Fibroblast of villous mesenchyme (primary cell): ENCODE measurements around the gene PCSK6. TPM values are rescaled to one million over a fixed set of nuclear protein-coding genes. Genes with fewer than 3 reads are reported as not detected.

ENCODE experiments used
- DNase-seq: peaks from one replicate; pipeline ENCODE4 v3.0.0-alpha.2; 2010; ENCODE audit warnings: low read depth
- H3K4me3 ChIP-seq: 2 replicates; pipeline ENCODE4 v1.5.1; 2011; ENCODE audit warnings: low read depth, mild to moderate bottlenecking, low read length
- total RNA-seq: library from RNA; depleted of rRNA; stranded (reverse); fragments of >200 nt; gene quantifications from 2 replicates; pipeline ENCODE4 v1.2.3, GENCODE V29; 2012
- TF ChIP-seq, protein P1 (sequence below): IDR thresholded peaks from 2 replicates; pipeline ENCODE4 v1.5.1; 2012; ENCODE audit warnings: low read depth, mild to moderate bottlenecking, low read length; ENCODE audit not compliant: insufficient read depth

Gene PCSK6
- total RNA-seq, 1 donor, result 10.4 TPM

DNA sequence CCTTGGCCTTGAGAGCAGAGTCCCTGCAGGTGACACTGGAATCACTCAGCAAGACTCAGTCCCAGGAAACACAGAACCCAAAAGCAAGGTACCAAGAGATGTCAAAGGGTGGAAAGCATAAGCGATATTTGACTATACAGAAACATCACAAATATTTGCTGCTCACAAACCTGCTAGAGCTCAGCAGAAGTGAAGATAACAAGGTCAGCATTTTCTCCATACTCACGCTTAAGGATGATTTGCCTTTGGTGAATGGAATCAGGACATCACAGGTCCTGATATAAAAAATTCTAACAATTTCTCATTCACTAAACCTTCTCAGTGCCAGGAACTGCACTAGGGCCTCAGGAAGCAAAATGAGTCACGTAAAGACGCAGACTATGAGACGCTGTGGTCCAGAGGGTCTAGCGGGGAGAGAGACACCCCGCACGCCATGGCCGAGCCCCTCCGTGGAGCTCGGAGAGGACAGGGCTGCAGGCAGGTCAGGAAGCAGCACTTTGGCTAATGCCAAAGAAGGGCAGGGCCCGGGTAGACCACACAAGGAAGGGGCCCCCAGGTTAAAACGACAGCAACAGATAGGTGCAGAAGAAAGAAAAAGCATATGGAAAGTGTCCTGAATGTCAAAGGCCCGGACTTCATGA is 10.7 kb downstream of the PCSK6 start:
- TF ChIP-seq, protein P1, sequence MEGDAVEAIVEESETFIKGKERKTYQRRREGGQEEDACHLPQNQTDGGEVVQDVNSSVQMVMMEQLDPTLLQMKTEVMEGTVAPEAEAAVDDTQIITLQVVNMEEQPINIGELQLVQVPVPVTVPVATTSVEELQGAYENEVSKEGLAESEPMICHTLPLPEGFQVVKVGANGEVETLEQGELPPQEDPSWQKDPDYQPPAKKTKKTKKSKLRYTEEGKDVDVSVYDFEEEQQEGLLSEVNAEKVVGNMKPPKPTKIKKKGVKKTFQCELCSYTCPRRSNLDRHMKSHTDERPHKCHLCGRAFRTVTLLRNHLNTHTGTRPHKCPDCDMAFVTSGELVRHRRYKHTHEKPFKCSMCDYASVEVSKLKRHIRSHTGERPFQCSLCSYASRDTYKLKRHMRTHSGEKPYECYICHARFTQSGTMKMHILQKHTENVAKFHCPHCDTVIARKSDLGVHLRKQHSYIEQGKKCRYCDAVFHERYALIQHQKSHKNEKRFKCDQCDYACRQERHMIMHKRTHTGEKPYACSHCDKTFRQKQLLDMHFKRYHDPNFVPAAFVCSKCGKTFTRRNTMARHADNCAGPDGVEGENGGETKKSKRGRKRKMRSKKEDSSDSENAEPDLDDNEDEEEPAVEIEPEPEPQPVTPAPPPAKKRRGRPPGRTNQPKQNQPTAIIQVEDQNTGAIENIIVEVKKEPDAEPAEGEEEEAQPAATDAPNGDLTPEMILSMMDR, result no peak
- H3K4me3 ChIP-seq, result no peak overlapping the region
- DNase-seq, result no peak

DNA sequence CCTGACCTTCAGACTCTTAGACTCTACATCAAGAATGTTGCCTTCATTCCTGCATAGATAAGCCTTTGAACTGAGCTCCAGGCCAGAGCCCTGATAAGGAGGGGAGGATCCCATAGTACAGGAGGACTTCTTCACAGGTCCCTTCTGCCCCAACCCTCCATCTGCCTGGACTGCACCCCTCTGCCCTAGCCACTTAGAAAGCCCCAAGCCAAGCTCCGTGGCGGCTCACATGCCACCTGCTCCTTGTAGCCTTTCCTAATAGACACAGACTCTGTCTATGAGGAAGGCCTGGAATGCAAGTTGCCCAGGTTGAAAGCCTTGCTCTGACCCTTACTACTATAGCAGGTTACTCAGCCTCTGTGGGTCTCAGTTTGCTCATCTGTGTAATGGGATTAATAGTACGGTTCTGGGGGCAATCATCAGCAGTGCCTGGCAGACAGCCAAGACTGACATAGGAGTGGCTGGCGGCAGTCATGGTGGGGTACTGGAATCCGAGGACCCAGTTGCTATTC is 11.6 kb downstream of the PCSK6 start:
- H3K4me3 ChIP-seq, result no peak overlapping the region
- TF ChIP-seq, protein P1, result no peak
- DNase-seq, result no peak

DNA sequence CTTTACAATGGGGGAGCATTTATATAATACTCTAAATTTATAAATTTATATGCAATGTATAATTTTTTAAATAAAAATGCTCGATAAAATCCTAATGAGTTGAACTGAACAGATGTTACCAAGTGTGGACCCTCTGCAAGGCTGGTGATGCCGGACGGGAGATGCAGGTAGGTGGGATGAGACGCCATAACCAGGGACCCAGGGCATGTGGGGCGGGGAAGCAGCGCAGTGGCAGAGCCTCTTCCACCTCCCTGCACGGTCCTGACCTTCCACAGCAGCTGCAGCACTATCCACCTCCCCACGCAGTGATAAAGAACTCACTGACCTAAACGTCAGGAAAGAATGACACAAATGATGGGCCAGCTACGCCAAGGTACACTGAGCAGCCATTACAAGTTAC is 12.8 kb downstream of the PCSK6 start:
- TF ChIP-seq, protein P1, result no peak
- no peak for DNase-seq
- H3K4me3 ChIP-seq, result no peak overlapping the region

DNA sequence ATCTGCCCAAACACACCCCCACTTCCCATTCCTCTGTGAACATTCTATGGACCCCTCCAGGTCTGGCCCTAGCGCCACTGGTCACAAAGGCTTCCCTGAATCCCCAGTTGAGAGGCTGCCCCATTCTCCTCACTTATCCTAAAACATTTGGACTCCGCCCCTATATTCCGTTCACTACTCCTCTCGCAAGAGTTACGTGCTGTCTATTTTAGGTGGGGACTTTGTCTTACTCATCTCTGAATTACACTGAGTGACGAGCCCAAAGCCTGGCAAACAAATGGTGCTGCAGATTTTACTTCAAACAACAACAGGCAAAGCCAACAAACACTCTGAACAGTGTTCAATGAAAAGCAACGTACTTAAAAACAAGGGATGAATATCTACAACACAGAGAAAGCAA is 14.5 kb downstream of the PCSK6 start:
- DNase-seq, result no peak
- TF ChIP-seq, protein P1, result no peak

DNA sequence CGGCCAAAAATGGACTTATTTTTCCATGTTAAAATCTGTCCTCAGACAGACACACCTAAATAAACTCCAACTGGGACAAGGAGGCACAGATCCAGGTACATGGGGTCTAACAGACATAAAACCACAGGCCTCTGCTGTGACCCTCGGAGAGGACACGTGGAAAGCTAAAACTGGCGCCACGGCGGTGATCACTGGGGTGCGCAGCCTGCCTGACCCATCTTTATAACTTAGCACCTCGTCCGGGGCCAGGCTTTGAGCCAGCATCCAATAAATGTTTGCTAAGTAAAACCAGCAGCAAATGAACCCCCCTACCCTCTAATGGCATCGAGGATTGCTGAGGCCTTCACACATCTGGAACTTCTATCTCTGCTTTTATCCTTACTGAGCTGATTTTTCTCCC is 15.3 kb downstream of the PCSK6 start:
- TF ChIP-seq, protein P1, result no peak
- H3K4me3 ChIP-seq, result no peak overlapping the region
- DNase-seq, result no peak

More for the DNA sequence above, 14.5 kb downstream of the PCSK6 start:
- no peak overlapping the region for H3K4me3 ChIP-seq

DNA sequence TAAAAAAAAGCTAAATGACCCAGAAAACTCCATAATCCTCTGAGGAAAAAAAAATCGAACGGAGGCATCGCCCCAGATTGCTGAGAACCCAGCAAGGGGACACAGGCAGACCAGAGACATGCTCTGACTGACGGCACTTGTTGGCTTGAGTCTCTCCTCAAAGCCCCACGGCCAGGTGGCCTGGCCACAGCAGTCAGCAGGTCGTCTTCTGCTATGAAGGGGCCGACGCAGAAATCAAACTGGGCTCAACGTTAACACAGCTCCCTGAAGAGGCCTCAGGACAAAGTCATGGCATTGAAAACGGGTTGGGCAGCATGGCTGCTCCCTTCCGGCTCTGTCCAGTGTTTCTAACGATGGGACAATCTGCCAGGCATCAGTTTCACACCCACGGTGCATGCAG is 17.5 kb downstream of the PCSK6 start:
- DNase-seq, result no peak
- TF ChIP-seq, protein P1, result no peak
- H3K4me3 ChIP-seq, result no peak overlapping the region

DNA sequence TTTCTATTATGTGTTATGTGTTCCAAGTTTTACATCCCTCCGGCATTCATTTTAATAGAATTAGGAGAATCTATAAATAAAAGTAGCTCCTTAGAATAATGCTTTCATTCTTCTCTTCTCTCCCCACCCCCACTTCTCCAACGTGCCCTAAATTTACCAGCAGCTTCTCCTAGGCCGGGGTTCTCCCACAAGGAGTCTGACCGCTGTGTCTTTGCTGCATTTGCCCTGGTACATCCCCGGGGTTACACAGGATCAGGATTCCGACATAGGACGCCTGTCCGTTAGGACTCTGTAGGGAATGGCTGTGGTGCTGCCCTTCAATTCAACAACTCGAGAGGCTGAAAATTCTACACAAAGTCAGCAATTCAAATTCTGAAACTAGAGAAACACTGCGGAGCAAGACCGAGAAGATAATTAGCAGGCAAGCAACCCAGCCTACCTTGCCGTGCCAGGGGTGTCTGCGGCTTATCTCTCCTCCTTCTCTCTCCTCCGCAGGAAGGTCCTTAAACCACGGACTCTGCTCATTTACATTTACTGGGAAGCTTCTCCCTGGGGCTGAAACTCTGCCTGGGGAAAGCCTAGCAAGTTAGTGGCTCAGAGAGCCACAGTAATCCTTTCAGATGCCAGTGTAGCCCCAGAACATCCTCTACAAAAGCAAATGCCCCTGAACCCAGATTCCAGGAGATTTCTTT is 18.8 kb downstream of the PCSK6 start:
- TF ChIP-seq, protein P1, result no peak
- H3K4me3 ChIP-seq, result no peak overlapping the region
- DNase-seq, result peak; percentile 14
